HTR-8/SVneo (cell line): Measurements from ENCODE around the gene WFDC1.

Source experiments
- DNase-seq: peaks from one replicate; pipeline ENCODE4 v3.0.0; 2011; ENCODE audit warnings: low spot score, mixed read lengths; ENCODE audit not compliant: insufficient read length
- FAIRE-seq: peaks from 2 replicates; lab custom pipeline; 2011; peaks lifted over from hg19 to GRCh38; lab: Jason Lieb, UNC

WFDC1 gene

GRCh38 chr16:84368308-84368996 lies 73.8 kb downstream of the WFDC1 start, which contains the start of gene ATP2C2:
Gene ATP2C2 (plus strand): TSS chr16:84368538. CDS start chr16:84368616, 78 bp downstream.
- DNase-seq (no peak), FAIRE-seq (no peak)

GRCh38 chr16:84369105-84369504 lies 74.4 kb downstream of the WFDC1 start:
- FAIRE-seq (no peak), DNase-seq (no peak)

GRCh38 chr16:84369938-84370627 lies 75.4 kb downstream of the WFDC1 start:
- DNase-seq: no peak
- no peak for FAIRE-seq

GRCh38 chr16:84370723-84371552 lies 76.3 kb downstream of the WFDC1 start:
- FAIRE-seq: no peak
- no peak for DNase-seq

- no peak for DNase-seq
- FAIRE-seq: no peak
Measured at GRCh38 chr16:84371553-84371865, 76.8 kb downstream of the WFDC1 start.

- FAIRE-seq (peak; percentile 31), DNase-seq (no peak)
Measured at GRCh38 chr16:84373907-84374489, 79.3 kb downstream of the WFDC1 start.

GRCh38 chr16:84378099-84378498 lies 83.4 kb downstream of the WFDC1 start:
- DNase-seq: no peak
- no peak for FAIRE-seq

- no peak for DNase-seq
- no peak for FAIRE-seq
Measured at GRCh38 chr16:84378567-84378966, 83.9 kb downstream of the WFDC1 start.

GRCh38 chr16:84379008-84379708 lies 84.5 kb downstream of the WFDC1 start:
- DNase-seq: no peak
- FAIRE-seq: no peak
